Astrocyte of the spinal cord (primary cell): ENCODE measurements around the gene IFNK.

Experiments used
- DNase-seq: peaks from one replicate; pipeline ENCODE4 v3.0.0; 2011; ENCODE audit warnings: low read depth, low spot score
- H3K4me3 ChIP-seq: 2 replicates; pipeline ENCODE4 v1.5.1; 2011; ENCODE audit warnings: low read depth, mild to moderate bottlenecking, low read length, moderate library complexity
- in situ Hi-C: cut with HindIII; loops from 2 replicates; pipeline ENCODE4 v1.10.0; 2017; ENCODE audit warnings: low sequenced_read_pairs
- TF ChIP-seq, protein P1 (sequence below): IDR thresholded peaks from 2 replicates; pipeline ENCODE4 v1.5.1; 2012; ENCODE audit warnings: low read depth, mild to moderate bottlenecking, low read length, inconsistent platforms

IFNK gene

DNA sequence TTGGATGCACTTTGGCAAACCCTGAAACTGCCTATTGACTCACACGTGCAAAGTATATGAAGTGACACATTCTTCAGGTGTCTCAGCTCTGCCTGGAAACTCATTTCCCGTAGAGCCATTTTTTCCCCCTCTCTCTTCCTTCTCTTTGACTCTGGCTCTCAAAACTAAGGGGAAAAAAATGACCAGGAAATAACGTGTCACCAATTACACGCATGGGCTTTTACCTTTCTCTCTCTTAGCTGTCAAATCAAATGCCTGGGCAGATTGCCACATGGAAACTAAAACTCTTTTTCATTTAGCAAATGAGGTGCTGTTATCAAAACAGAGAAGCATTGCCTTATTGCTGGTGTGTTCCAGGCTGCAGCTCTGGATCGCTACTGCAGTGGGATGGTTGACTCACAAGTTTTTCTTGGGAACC is 18.3 kb upstream of the IFNK start:
- DNase-seq = peak; percentile 54
- TF ChIP-seq, protein P1, sequence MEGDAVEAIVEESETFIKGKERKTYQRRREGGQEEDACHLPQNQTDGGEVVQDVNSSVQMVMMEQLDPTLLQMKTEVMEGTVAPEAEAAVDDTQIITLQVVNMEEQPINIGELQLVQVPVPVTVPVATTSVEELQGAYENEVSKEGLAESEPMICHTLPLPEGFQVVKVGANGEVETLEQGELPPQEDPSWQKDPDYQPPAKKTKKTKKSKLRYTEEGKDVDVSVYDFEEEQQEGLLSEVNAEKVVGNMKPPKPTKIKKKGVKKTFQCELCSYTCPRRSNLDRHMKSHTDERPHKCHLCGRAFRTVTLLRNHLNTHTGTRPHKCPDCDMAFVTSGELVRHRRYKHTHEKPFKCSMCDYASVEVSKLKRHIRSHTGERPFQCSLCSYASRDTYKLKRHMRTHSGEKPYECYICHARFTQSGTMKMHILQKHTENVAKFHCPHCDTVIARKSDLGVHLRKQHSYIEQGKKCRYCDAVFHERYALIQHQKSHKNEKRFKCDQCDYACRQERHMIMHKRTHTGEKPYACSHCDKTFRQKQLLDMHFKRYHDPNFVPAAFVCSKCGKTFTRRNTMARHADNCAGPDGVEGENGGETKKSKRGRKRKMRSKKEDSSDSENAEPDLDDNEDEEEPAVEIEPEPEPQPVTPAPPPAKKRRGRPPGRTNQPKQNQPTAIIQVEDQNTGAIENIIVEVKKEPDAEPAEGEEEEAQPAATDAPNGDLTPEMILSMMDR = no peak
- no peak overlapping the region for H3K4me3 ChIP-seq
- in situ Hi-C loops = no loop called here

GRCh38 chr9:27506981-27507380 is 17.1 kb upstream of the IFNK start:
- H3K4me3 ChIP-seq = no peak overlapping the region
- DNase-seq = no peak
- TF ChIP-seq, protein P1 = no peak
- in situ Hi-C loops = no loop called here

DNA sequence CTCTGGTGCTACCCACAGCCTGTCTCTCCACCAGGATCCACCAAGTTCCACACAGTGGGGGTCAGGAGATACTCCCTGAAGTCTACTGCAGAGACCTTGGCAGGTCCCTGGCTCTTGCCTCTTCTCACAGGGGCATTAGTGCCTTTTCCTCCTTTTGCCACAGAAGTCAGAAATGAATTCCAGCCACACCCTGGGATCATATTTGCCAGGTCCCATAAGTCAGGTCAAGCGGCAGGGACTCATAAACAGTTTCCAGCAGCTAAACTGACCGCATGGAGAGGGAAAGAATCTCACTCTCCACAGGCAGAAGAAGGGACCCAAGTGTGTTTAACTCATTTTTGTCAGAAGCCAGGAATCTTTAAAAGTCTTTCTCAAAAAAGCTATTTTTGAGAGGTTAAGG is 13.3 kb upstream of the IFNK start:
- in situ Hi-C loops = no loop called here

GRCh38 chr9:27511771-27512170 is 12.3 kb upstream of the IFNK start:
- H3K4me3 ChIP-seq = no peak overlapping the region
- no peak for DNase-seq
- in situ Hi-C loops = no loop called here
- TF ChIP-seq, protein P1 = no peak

More for the DNA sequence above, 13.3 kb upstream of the IFNK start:
- TF ChIP-seq, protein P1 = no peak
- H3K4me3 ChIP-seq = no peak overlapping the region
- DNase-seq = no peak

DNA sequence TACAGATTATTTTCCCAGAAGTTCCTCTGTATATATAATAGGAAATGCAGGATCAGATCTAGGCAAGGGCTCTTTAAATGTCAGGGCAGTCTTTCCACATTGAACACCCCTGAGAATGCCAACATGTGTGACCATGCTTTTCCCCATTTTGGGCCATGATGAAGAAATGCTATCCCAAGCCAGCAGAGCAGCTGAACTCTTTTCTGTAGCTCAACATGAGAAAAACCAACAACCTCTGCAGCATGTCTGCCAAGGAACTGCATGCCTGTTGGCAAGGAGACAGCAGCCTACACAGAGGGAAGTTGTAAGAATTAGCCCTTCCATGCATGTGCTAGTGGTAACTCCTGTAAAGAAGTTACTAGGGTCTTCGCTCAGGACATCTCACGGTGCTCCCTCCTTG is 9.5 kb upstream of the IFNK start:
- TF ChIP-seq, protein P1 = no peak
- no peak for DNase-seq
- in situ Hi-C loops = no loop called here
- no peak overlapping the region for H3K4me3 ChIP-seq

DNA sequence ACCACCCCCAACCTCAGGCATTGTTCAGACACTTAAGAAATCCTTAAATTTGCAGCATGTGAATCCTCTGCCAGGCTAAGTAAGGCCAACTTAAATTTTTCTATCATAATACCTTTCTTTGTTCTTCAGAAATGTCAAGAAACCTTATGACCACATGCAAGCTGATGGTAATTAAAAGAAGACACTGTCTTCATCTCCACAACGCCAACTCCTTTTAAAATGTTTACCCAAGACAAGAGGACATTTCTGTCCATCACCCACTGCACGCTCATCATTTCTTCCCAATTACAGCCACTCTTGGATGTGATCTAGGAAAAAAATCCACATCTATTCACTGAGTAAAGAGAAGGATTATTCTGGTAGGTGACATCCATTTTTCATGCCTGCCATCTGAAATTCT is 6.1 kb upstream of the IFNK start:
- in situ Hi-C loops = no loop called here
- H3K4me3 ChIP-seq = no peak overlapping the region
- TF ChIP-seq, protein P1 = no peak
- no peak for DNase-seq

GRCh38 chr9:27518809-27519208 is 5.3 kb upstream of the IFNK start:
- H3K4me3 ChIP-seq = no peak overlapping the region
- in situ Hi-C loops = no loop called here
- TF ChIP-seq, protein P1 = no peak
- no peak for DNase-seq
